ENCODE measurements around the gene LRP10. TPM values are rescaled to one million over a fixed set of nuclear protein-coding genes. Genes with fewer than 3 reads are reported as not detected.

Gene LRP10
- total and polyA plus RNA-seq, 2 of the 8 experiments (the other 6 are each of a cell fraction or from before 2014, with no cell fraction given), result 12.4 to 15.6 TPM

- no peak for TF ChIP-seq SP1 (IDR thresholded peaks at IDR 0.05; ENCODE audit: low read depth, low read length)
- TF ChIP-seq GTF2F1 (IDR thresholded peaks at IDR 0.05; ENCODE audit: borderline replicate concordance, low read depth, low read length), result no peak
- no peak for TF ChIP-seq PHF8 (conservative IDR thresholded peaks at IDR 0.05; ENCODE audit: low read depth, low read length)
- no peak; the same call in 1 of the 2 replicates for TF ChIP-seq TAF1 (IDR thresholded peaks at IDR 0.05; ENCODE audit: low read depth, low read length)
- no peak for TF ChIP-seq ASH2L (IDR thresholded peaks at IDR 0.05; ENCODE audit: low read length)
- peak in 1 of 2 experiments; percentile 66; a peak in 1 of 4 replicates for TF ChIP-seq SIN3A (conservative IDR thresholded peaks at IDR 0.05 in 1 of 2, IDR thresholded peaks at IDR 0.05 in 1 of 2; ENCODE audit: low read depth in 1 of 2, low read length in 2 of 2)
- no peak for TF ChIP-seq CHD7 (IDR thresholded peaks at IDR 0.05; ENCODE audit: insufficient replicate concordance, low read length)
- peak; percentile 35; the same call in 1 of the 2 replicates for TF ChIP-seq CREB1 (IDR thresholded peaks at IDR 0.05)
- TF ChIP-seq ATF3 (IDR thresholded peaks at IDR 0.05; ENCODE audit: insufficient read depth, low read depth, low read length), result no peak
- TF ChIP-seq SIX5 (IDR thresholded peaks at IDR 0.05; ENCODE audit: low read depth, low read length), result no peak
These were observed 18.4 kb upstream of the LRP10 start (continued) for GRCh38 chr14:22852940-22853767.
